Measurements from ENCODE around the gene CD72.

- TF ChIP-seq CTCF (IDR thresholded peaks at IDR 0.05): no peak
- TF ChIP-seq POLR2A (IDR thresholded peaks at IDR 0.05): no peak
These were observed 42.8 kb upstream of the CD72 start for GRCh38 chr9:35660966-35661415.

All from lower leg skin (tissue), 3 donors.